ENCODE data around the gene RNF168.

RNF168 gene

GRCh38 chr3:196517162-196517800 lies 13.7 kb upstream of the RNF168 start:
- in situ Hi-C loops (cut with MboI; ENCODE audit: low sequenced_read_pairs): loop anchor here (25.0 kb wide), 1 partner anchor 455 kb away; no protein-coding TSS in a partner anchor

- in situ Hi-C loops (cut with MboI; ENCODE audit: low sequenced_read_pairs): loop anchor here (25.0 kb wide), 1 partner anchor 453 kb away; no protein-coding TSS in a partner anchor
These were observed 11.5 kb upstream of the RNF168 start, which contains the start of gene SMCO1 for GRCh38 chr3:196514913-196515621. TSS of gene SMCO1 (minus strand) at chr3:196515346. CDS start at chr3:196515209, 137 bp downstream.

GRCh38 chr3:196514350-196514716 lies 10.8 kb upstream of the RNF168 start:
- in situ Hi-C loops (cut with MboI; ENCODE audit: low sequenced_read_pairs): loop anchor here (25.0 kb wide), 1 partner anchor 452 kb away; no protein-coding TSS in a partner anchor

GRCh38 chr3:196513697-196514349 lies 10.3 kb upstream of the RNF168 start:
- in situ Hi-C loops (cut with MboI; ENCODE audit: low sequenced_read_pairs): loop anchor here (25.0 kb wide), 1 partner anchor 452 kb away; no protein-coding TSS in a partner anchor

GRCh38 chr3:196511646-196512425 lies 8.3 kb upstream of the RNF168 start:
- in situ Hi-C loops (cut with MboI; ENCODE audit: low sequenced_read_pairs): loop anchor here (25.0 kb wide), 1 partner anchor 450 kb away; no protein-coding TSS in a partner anchor

GRCh38 chr3:196511108-196511507 lies 7.5 kb upstream of the RNF168 start:
- in situ Hi-C loops (cut with MboI; ENCODE audit: low sequenced_read_pairs): loop anchor here (25.0 kb wide), 1 partner anchor 449 kb away; no protein-coding TSS in a partner anchor

- in situ Hi-C loops (cut with MboI; ENCODE audit: low sequenced_read_pairs): loop anchor here (25.0 kb wide), 1 partner anchor 444 kb away; no protein-coding TSS in a partner anchor
These were observed 3.1 kb upstream of the RNF168 start for GRCh38 chr3:196506687-196507086.

- in situ Hi-C loops (cut with MboI; ENCODE audit: low sequenced_read_pairs): loop anchor here (25.0 kb wide), 1 partner anchor 442 kb away; no protein-coding TSS in a partner anchor
These were observed 988 bp upstream of the RNF168 start for GRCh38 chr3:196504556-196504955.

- in situ Hi-C loops (cut with MboI; ENCODE audit: low sequenced_read_pairs): loop anchor here (25.0 kb wide), 1 partner anchor 442 kb away; no protein-coding TSS in a partner anchor
These were observed 470 bp upstream of the RNF168 start for GRCh38 chr3:196504077-196504398.

GRCh38 chr3:196502775-196503195 lies 783 bp downstream of the RNF168 start:
- in situ Hi-C loops (cut with MboI; ENCODE audit: low sequenced_read_pairs): loop anchor here (25.0 kb wide), 1 partner anchor 440 kb away; no protein-coding TSS in a partner anchor

- in situ Hi-C loops (cut with MboI; ENCODE audit: low sequenced_read_pairs): loop anchor here (25.0 kb wide), 1 partner anchor 439 kb away; no protein-coding TSS in a partner anchor
These were observed 2.1 kb downstream of the RNF168 start for GRCh38 chr3:196501316-196502044.

GRCh38 chr3:196499807-196500524 lies 3.6 kb downstream of the RNF168 start:
- in situ Hi-C loops (cut with MboI; ENCODE audit: low sequenced_read_pairs): loop anchor here (25.0 kb wide), 1 partner anchor 438 kb away; no protein-coding TSS in a partner anchor

GRCh38 chr3:196499061-196499460 lies 4.5 kb downstream of the RNF168 start:
- in situ Hi-C loops (cut with MboI; ENCODE audit: low sequenced_read_pairs): no loop called here

GRCh38 chr3:196498297-196498696 lies 5.3 kb downstream of the RNF168 start:
- in situ Hi-C loops (cut with MboI; ENCODE audit: low sequenced_read_pairs): no loop called here

- in situ Hi-C loops (cut with MboI; ENCODE audit: low sequenced_read_pairs): no loop called here
These were observed 7.4 kb downstream of the RNF168 start for GRCh38 chr3:196496183-196496582.

- in situ Hi-C loops (cut with MboI; ENCODE audit: low sequenced_read_pairs): no loop called here
These were observed 10.3 kb downstream of the RNF168 start for GRCh38 chr3:196493292-196493691.

GRCh38 chr3:196492080-196492479 lies 11.5 kb downstream of the RNF168 start:
- in situ Hi-C loops (cut with MboI; ENCODE audit: low sequenced_read_pairs): no loop called here

GRCh38 chr3:196489747-196490146 lies 13.8 kb downstream of the RNF168 start:
- in situ Hi-C loops (cut with MboI; ENCODE audit: low sequenced_read_pairs): no loop called here

GRCh38 chr3:196486263-196486662 lies 17.3 kb downstream of the RNF168 start:
- in situ Hi-C loops (cut with MboI; ENCODE audit: low sequenced_read_pairs): no loop called here
